Measurements from ENCODE around the gene LPAR1. TPM values are rescaled to one million over a fixed set of nuclear protein-coding genes. Genes with fewer than 3 reads are reported as not detected.

LPAR1 gene
- total RNA-seq, 2 donors from 2014 or later: 20.2 to 48.2 TPM

- Histone ChIP-seq H3K9me3 (no peaks in the 10 kb centered on the region), H3K27me3 (no peaks in the 10 kb centered on the region), H3K4me3 (no peak overlapping the region), H3K4me1 (no peaks in the 10 kb centered on the region), H3K36me3 (no peaks in the 10 kb centered on the region), H3K27ac (no peak overlapping the region)
- no peak for TF ChIP-seq CTCF (IDR thresholded peaks at IDR 0.05)
- DNase-seq (ENCODE audit: low spot score): no peak
Observed at GRCh38 chr9:110844121-110844520, 194.1 kb downstream of the LPAR1 start.

GRCh38 chr9:110842986-110843385 lies 195.3 kb downstream of the LPAR1 start:
- Histone ChIP-seq H3K36me3 (no peaks in the 10 kb centered on the region), H3K4me1 (no peaks in the 10 kb centered on the region), H3K27ac (no peak overlapping the region), H3K27me3 (no peaks in the 10 kb centered on the region), H3K4me3 (no peak overlapping the region), H3K9me3 (no peaks in the 10 kb centered on the region)
- no peak for TF ChIP-seq CTCF (IDR thresholded peaks at IDR 0.05)
- no peak for DNase-seq (ENCODE audit: low spot score)

- H3K36me3 ChIP-seq: no peaks in the 10 kb centered on the region
- DNase-seq (ENCODE audit: low spot score): no peak
Observed at GRCh38 chr9:110842169-110842568, 196.1 kb downstream of the LPAR1 start.

GRCh38 chr9:110837401-110838005 lies 200.8 kb downstream of the LPAR1 start:
- no peak for DNase-seq (ENCODE audit: low spot score)
- Histone ChIP-seq H3K4me1 (no peaks in the 10 kb centered on the region), H3K4me3 (no peak overlapping the region), H3K9me3 (no peaks in the 10 kb centered on the region), H3K36me3 (no peaks in the 10 kb centered on the region), H3K27ac (no peak overlapping the region), H3K27me3 (no peaks in the 10 kb centered on the region)
- TF ChIP-seq CTCF (IDR thresholded peaks at IDR 0.05): no peak

More at GRCh38 chr9:110842169-110842568, 196.1 kb downstream of the LPAR1 start:
- no peak for TF ChIP-seq CTCF (IDR thresholded peaks at IDR 0.05)
- Histone ChIP-seq H3K27ac (no peak overlapping the region), H3K4me1 (no peaks in the 10 kb centered on the region), H3K4me3 (no peak overlapping the region), H3K27me3 (no peaks in the 10 kb centered on the region), H3K9me3 (no peaks in the 10 kb centered on the region)

- Histone ChIP-seq H3K27me3 (no peaks in the 10 kb centered on the region), H3K4me1 (no peaks in the 10 kb centered on the region), H3K27ac (no peak overlapping the region), H3K9me3 (no peaks in the 10 kb centered on the region), H3K36me3 (no peaks in the 10 kb centered on the region), H3K4me3 (no peak overlapping the region)
- no peak for TF ChIP-seq CTCF (IDR thresholded peaks at IDR 0.05)
- DNase-seq (ENCODE audit: low spot score): no peak
Observed at GRCh38 chr9:110835859-110836271, 202.4 kb downstream of the LPAR1 start.

- no peaks in the 10 kb centered on the region for H3K36me3 ChIP-seq
- no peak overlapping the region for H3K4me3 ChIP-seq
Observed at GRCh38 chr9:110835404-110835803, 202.9 kb downstream of the LPAR1 start.

More at GRCh38 chr9:110835404-110835803, 202.9 kb downstream of the LPAR1 start:
- no peak for TF ChIP-seq CTCF (IDR thresholded peaks at IDR 0.05)
- Histone ChIP-seq H3K9me3 (no peaks in the 10 kb centered on the region), H3K27me3 (no peaks in the 10 kb centered on the region), H3K4me1 (no peaks in the 10 kb centered on the region), H3K27ac (no peak overlapping the region)
- no peak for DNase-seq (ENCODE audit: low spot score)
